ENCODE data around the gene NAV2.
A peak's percentile ranks its signal among the peaks of the same experiment; 100 is the strongest.

The NAV2 gene

DNA sequence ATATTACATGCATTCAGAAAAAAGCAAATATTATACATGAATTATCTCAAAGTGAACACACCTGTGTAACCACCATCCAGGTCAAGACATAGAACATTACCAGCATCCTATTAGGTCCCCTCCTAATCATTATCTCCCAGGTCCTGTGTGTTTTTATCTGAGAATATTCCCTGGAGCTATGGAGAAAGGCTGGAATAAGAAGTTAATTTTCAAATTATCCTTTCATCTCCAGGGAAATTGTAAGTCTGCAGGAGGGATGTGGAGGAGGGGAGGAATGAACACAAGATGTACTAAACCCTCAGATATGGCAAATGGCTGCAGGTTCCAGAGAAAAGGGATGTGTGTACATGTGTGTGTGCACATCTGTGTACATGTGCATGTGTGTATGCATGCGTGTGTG is 25.2 kb upstream of the NAV2 start:
- DNase-seq (ENCODE audit: low read depth), result no peak

DNA sequence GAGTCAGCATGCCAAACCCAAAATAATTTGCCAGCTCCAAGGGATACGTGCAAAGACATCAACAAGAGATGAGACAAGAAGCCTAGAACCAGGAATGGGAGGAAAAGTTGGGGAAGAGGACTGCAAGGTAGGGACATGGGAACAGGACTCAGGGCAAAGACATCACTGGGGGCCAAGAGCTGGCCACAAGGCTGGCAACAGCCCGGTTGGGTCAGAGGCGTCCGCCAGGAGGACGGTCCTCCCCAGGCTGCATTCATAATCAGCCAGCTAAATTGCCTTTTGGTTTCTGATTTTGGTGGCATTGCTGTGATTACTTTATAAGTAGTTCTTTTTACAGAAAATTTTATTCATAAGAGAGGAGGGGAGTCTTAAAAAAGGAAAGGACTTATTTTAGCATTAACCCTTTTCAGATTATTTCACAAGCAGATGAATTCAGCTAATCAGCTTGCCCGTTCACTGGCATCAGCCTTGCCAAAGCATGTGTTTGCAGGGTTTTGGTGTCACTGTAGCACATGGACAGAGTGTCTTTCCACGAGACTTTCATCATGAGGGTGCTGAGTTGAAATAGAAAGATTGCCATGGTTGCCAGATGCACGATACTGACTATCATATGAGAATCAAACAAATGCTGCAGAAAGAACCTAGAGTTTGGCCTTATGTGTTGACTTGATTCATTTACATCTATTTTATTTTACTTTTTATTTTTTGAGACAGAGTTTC is 23.2 kb upstream of the NAV2 start:
- DNase-seq (ENCODE audit: low read depth), result no peak

- no peak for DNase-seq (ENCODE audit: low read depth)
Measured at GRCh38 chr11:19690885-19691284, 21.8 kb upstream of the NAV2 start.

- no peak for DNase-seq (ENCODE audit: low read depth)
Measured at GRCh38 chr11:19691815-19692500, 20.7 kb upstream of the NAV2 start.

GRCh38 chr11:19693146-19693545 is 19.5 kb upstream of the NAV2 start:
- no peak for DNase-seq (ENCODE audit: low read depth)

- no peak for DNase-seq (ENCODE audit: low read depth)
Measured at GRCh38 chr11:19694796-19695345, 17.8 kb upstream of the NAV2 start.

GRCh38 chr11:19696073-19696472 is 16.6 kb upstream of the NAV2 start:
- no peak for DNase-seq (ENCODE audit: low read depth)

DNA sequence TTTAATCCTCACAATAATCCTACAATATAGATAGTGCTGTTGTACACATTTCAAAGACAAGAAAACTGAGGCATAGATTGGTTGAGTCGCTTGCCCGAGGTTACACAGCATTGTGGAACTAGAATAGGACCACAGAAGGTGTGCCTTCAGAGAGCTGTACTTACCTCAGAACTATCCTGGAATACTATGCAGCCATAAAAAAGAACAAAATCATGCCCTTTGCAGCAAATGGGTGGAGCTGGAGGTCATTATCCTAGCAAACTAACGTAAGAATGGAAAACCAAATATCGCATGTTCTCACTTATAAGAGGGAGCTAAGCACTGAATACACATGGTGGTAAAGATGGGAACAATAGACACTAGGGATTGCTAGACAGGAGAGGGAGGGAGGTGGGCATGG is 15.7 kb upstream of the NAV2 start:
- DNase-seq (ENCODE audit: low read depth), result no peak

DNA sequence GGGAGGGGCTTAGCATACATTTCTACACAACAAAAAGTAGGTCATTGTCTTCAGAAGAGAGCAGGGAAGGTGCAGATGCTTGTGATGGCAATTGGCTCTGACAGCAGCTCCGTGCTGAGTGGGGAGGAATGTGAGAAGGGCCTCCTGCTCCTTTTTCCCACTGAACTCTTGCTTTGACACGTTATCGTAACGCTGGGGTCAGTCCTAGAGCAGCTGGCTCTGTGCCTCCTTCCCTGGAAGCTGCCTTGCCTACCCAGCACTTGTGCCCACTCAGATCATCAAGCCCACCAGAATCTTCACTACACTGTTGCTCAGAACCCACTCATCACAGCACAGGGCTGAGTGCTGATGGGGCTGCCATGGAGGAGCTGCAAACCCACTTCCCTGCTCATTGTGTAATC is 14.9 kb upstream of the NAV2 start:
- no peak for DNase-seq (ENCODE audit: low read depth)

DNA sequence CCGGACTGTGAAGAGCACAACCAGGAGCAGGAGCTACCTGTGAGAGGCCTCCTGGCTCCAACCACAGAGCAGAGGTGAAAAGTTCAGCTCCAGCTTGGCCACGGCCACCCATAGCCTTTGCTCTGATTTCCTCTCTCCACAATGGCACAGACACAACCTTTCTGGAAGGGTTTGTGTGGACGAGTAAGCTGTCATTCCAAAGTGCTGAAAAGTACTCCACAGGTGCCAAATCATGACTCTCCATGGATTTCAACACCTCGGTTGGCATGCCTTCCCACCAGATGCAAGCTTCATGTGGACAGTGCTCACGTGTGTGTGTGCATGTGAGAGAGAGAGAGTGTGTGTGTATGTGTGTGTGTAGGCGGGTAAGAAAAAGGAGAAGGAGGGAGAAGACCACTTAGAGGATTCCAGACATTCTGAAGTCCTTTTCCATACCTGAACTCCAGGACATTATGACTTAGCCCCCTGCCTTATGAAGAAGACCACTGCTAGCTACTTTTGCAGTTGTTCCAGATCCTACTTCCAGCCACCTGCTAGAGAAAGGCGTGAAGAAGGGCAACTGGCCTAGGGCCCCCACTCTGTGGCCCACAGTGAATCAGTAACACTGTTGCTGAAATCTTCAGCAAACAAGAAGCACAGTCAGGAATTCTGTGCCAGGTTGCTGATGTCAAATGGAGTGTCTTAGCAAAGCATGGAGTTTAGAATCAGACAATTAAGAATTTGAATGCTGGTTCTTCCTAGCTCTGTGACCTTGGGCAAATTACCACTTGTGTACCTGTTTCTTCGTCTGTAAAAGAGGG is 13.9 kb upstream of the NAV2 start:
- no peak for DNase-seq (ENCODE audit: low read depth)

DNA sequence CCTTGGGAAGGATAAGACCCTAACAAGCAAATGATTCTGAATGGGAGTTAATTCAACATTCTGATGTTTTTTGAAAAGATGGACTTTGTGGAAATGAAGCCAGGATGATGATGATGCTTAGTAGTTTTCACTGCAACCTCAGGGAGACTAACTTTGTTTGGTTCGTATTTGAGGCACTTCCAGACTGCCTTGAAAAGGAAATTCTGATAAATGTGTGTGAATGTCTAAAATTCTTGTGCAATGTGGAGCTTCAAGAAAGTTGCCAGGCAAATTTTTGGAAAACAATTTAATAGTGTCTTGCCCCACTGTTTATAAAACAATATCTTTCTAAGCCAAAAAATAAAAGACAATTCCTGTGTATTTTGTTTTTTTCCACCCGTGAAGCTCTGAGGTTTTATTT is 11.2 kb upstream of the NAV2 start:
- DNase-seq (ENCODE audit: low read depth), result no peak

DNA sequence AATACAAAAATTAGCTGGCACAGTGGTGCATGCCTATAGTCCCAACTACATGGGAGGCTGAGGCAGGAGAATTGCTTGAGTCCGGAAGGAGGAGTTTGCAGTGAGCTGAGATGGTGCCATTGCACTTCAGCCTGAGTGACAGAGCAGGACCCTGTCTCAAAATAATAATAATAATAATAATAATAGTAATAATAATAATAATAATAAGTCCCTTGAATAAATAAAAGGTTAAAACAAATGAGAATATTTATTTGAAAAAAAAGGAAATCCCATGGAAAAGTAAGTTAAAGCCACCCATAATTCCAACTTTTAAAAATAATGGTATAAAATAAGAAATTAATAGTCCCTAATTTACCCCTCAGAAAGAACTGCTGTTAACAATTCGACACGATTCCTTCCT is 10.0 kb upstream of the NAV2 start:
- DNase-seq (ENCODE audit: low read depth), result no peak

DNA sequence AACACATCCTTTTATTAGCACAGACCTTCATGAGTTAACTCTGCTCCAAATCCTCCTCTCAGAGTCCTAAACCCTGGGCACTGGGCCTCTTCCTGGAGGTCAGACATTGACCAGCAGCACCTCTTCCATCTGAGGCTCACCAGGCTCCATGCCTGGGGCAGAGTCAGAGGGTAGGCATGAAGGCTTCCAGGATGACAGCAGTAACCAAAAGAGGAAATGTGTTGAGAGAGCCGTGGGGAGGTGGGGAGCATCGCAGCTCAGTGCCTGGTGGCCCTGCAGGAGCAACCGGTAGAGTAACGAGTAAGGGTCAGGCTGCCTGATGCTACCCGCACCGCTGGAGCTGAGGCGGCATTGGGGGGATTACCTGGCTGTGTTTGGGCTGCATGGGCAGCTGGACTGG is 9.4 kb upstream of the NAV2 start:
- no peak for DNase-seq (ENCODE audit: low read depth)

DNA sequence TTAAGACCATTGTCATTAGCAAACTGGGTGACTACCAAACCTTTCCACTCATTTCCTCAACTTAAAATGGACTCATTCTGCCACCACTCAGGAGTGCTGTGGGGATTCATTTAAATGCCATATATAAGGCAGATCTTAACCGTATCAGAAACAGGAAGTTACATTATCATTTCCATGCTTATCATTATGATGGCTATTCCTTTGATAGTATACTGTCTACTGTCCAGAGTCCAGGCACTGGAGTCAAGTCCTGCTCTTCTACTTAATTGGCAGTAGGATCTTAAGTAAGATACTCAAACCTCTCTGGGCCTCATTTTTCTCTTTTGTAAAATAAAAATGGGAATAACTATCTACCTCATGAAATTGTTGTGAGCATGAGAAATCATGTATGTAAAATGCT is 8.4 kb upstream of the NAV2 start:
- DNase-seq (ENCODE audit: low read depth), result no peak

DNA sequence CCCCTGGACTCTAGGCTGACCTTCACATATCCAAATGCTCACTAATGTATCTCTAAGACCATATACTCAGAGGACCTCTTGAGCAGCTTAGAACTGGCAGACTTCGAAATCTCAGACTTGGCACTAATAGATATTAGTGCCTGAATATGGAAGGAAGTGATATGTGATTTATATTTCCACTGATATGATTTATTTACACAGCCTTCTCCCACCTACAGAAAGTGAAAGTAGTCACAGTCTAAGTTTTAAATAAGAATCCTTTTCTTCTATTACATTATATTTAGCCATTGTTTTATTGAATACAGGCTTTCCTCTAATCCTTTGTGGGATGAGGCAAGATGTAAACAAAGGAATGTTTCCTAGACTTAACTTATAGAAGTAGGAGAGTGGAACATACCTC is 6.7 kb upstream of the NAV2 start:
- no peak for DNase-seq (ENCODE audit: low read depth)

- no peak for DNase-seq (ENCODE audit: low read depth)
Measured at GRCh38 chr11:19711911-19712280, 741 bp upstream of the NAV2 start.

- DNase-seq (ENCODE audit: low read depth), result no peak
Measured at GRCh38 chr11:19713196-19714021, 772 bp downstream of the NAV2 start.

DNA sequence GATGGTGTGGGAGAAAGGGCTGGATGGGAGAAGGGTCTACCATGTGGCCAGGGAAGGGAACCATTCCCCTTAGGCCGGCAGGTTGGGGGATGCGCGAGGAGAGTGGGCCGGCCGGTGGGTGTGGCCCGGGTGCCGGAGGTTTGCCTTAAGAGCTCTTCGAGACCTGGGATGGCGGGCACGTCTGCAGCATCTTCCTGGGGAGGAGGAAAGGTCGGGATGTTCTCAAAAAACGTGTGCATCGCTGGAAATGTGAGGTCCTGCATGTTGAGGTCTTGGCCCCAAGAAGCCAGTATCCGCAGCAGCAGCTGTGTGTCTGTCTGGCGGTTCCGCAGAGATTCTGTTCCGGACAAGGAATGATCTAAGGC is 1.4 kb downstream of the NAV2 start:
- DNase-seq (ENCODE audit: low read depth), result no peak

DNA sequence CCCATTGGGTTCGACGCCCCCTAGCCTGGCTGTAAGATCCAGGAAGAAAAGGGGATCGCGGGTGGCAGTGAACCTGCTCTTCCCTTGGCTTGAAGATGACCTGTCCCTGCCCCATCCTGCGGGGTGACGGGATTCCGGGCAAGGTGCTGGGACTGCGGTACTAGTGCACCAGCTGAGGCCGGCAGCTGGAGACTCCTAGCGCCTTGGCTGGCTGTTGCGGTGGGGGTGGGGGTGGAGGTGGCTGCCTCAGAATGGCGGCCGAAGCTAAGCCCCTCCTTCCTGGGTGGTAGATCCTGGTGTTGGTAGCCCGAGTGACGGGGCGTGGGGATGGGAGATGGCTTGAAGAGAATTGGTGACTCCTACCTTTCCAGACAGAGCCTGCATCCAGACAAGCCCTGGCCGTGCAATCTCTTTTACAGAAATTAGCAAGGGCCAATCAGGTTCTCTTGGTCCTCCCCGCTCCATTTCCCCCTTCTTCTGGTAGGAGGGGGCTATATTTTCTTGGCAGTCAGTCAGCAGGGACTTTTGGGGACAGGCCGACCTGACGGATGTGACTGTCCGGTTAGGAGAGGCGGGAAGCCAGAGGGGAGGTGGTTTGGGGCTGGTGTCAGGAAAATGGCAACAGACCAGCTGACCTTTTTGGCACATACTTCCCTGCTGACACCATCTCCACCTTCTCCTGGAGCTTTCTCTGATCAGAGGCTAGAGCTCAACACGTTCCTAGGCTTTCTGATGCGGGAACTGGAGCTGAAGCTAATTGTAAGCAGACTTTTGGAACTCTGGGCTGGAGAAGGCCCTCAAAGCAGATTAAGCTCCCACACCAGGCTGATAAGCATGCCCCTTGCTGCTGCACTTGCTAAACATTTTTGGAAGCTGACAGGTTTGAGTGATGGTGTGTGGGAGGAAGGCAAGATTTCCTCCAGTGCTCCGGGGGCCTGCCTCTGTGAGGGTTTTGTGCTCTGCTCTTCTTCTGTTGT is 2.0 kb downstream of the NAV2 start:
- DNase-seq (ENCODE audit: low read depth), result no peak

DNA sequence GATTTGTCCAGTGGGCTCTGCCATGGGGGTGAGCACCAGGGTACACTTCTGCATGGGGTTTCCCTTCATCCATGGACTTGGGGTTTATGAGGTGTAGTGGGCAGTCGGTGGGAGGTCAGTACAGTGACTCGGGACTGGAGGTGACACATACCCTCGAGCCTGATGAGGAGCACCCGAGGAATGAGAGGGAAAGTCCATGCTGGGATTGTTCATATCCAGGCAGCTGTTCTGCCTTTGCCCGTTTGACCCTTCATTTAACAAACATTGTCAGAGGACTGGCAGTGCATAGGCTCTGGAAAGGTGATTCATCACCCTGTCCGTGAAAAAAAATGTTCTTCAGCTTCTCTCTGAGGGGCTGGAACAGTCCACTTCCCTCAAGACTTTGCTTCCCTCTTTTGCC is 2.7 kb downstream of the NAV2 start:
- DNase-seq (ENCODE audit: low read depth), result peak; percentile 88

DNA sequence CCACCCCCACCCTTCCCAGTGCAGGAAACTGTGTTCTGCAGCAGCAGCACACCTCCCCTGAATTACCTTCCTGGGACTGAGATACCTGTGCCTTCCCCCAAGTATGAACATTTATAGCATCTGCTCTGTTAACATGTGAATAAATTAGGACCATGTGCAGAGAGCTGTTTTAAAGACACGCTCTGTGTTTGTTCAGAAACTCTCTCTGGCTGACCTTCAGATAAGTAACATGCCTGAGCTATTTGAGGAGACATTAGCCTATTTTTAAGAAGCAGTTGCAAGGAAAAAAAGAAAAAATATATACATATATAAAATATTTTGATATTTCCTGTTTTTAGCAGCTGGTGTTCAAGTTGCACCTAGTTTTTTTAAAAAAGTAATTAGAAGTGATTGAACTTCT is 5.4 kb downstream of the NAV2 start:
- DNase-seq (ENCODE audit: low read depth), result no peak

Data from non-pigmented ciliary epithelial cell (primary cell).